GM18861 (cell line): ENCODE results near the gene SH3GLB1.
"Not testable (repeated sequence)": the region's sequence is repeated elsewhere in the genome, so short reads cannot be mapped to it uniquely, and the experiment has no call there.

Source experiments
- ATAC-seq: cut with Tn5 transposase; IDR thresholded peaks from one replicate; pipeline ENCODE4 v1.9.1; 2021; ENCODE audit not compliant: unreplicated experiment

Gene SH3GLB1

DNA sequence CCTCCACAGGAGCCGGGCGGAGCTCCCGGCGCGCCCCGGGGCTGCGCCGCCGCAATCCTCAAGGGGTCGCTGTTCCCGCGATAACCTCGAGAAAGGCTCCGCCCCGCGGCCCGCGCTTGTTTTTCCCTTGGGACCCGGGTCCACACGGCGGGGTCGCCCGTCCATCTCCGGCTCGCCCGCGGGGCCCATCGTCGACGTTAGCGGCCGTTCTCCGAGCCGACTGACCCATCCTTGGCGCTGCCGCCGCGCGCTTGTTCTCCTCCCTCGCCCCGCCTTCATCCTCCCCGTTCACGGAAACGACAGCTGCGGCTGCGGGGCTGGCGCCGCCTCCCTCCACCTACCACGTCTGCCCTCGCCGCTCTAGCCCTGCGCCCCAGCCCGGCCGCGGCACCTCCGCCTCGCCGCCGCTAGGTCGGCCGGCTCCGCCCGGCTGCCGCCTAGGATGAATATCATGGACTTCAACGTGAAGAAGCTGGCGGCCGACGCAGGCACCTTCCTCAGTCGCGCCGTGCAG is at the start of gene SH3GLB1:
Gene SH3GLB1, plus strand, starts transcription at position 119 of the 514 bp plus-strand sequence. Its CDS starts 324 bp downstream, at position 443.
- peak; percentile 77 for ATAC-seq

DNA sequence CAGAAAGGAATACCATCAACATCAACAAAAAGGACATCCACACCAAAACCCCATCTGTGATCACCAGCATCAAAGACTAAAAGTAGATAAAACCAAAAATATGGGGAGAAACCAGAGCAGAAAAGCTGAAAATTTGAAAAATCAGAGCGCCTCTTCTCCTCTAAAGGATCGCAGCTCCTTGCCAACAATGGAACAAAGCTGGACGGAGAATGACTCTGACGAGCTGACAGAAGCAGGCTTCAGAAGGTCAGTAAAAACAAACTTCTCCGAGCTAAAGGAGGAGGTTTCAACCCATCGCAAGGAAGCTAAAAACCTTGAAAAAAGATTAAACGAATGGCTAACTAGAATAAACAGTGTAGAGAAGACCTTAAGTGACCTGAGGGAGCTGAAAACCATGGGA is 46.0 kb upstream of the SH3GLB1 start:
- ATAC-seq = not testable (repeated sequence)

DNA sequence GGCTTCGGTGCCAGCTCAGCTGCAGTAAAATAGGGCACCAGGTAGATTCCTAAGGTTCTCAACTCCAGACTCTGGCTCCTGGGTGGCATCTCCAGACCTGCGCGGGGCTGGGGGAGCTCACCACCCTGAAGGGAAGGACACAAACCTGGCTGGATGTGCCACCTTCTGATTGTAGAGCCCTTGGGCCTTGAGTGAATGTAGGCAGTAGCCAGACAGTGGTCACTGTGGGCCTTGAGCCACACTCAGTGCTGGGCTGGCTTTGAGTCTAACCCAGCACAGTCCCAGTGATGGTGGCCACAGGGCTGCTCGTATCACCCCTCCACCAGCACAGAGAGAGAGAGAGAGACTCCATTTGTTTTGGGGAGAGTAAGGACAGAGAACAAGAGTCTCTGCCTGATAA is 38.0 kb upstream of the SH3GLB1 start:
- ATAC-seq = no peak

DNA sequence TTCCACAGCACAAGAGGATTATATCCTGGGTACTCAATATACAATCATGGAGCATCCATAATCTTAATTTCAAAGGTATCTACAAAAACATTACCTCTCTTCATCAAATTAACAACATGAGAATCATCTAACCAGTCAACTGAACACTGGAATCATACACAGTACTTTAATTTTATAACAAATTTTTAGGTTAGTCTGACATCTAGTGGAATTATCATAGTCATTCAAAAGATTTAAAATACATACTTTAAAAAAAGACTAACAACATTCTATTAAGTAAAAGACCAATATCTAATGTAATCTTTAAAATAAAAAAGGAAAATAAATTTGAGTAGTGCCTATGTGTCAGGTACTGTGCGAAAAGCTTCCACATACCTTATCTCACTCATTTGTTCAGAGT is 16.8 kb upstream of the SH3GLB1 start:
- no peak for ATAC-seq

- ATAC-seq = no peak
Measured at GRCh38 chr1:86692641-86693040, 11.7 kb upstream of the SH3GLB1 start.

- ATAC-seq = no peak
Measured at GRCh38 chr1:86695400-86695799, 9.0 kb upstream of the SH3GLB1 start.

DNA sequence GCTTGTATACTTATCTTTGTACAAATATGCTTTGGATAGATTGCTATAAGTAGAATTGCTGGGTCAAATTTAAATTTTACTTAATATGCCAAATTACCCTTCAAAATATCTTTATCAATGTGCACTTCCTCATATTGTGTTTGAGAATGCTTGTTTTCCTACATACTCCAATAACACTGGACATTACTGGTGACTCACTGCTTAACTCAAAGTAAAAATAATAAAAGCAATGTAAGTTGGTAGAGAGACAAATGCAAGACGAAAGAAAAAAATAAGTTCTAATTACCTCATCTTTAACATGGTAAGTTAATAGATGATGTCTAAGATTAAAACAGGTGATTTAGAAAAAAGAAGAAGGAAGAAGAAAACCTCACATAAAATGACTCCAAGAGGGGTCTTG is 7.9 kb upstream of the SH3GLB1 start:
- ATAC-seq = no peak

- ATAC-seq = no peak
Measured at GRCh38 chr1:86699186-86699585, 5.2 kb upstream of the SH3GLB1 start.

DNA sequence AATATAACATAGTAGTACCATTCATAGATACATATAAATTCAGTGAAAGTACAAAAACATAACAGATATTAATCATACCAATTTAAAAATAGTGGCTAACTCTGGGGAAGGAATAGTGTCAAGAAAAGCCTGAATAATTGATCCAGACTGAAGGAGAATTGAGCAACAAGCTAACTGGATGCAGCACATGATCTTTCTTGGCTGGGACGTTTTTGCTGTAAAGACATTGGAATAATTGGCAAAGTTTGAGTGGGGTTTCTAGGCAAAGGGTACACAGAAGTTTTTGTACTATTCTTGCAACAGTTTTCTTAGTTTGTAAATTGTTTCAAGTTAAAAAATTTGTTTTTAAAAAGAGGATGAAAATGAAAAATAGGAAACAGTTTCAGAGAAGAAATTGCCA is 2.6 kb upstream of the SH3GLB1 start:
- no peak for ATAC-seq

- not testable (repeated sequence) for ATAC-seq
Measured at GRCh38 chr1:86702954-86703494, 1.4 kb upstream of the SH3GLB1 start.

DNA sequence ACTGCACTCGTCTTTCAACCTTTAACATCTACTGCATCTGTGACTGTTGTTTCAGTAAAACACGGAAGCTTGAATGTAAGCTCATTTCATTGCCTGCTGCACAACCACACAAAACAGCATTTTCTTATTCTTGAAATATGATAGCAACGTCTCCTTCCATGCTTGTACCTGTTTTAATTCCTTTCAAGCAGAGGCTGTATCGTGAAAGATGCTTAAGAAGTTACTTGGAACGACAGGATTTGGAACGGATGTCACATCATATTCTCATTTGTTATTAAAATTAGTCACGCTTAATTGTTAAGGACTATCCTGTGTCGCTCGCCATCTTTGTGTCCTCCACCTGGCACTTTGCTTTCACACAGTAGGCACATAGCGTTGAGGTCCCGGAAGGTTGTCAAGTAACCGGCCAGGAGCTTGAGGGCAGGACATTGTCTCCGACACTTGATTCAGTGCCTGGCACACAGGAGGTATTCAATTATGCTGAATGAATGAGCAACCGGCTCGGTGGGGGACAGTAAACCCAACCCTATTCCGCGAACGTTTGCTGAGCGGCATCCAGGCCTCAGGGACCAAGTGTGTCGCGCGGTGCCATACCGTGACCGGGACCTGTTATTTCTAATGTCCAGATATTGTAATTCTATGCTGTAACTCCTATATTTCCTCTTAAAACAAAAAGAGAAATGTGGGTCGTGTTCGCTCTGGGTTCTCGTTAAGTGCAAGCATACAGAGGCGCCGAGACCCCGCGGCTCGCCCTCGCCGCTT is 499 bp upstream of the SH3GLB1 start:
- ATAC-seq = peak; percentile 25

DNA sequence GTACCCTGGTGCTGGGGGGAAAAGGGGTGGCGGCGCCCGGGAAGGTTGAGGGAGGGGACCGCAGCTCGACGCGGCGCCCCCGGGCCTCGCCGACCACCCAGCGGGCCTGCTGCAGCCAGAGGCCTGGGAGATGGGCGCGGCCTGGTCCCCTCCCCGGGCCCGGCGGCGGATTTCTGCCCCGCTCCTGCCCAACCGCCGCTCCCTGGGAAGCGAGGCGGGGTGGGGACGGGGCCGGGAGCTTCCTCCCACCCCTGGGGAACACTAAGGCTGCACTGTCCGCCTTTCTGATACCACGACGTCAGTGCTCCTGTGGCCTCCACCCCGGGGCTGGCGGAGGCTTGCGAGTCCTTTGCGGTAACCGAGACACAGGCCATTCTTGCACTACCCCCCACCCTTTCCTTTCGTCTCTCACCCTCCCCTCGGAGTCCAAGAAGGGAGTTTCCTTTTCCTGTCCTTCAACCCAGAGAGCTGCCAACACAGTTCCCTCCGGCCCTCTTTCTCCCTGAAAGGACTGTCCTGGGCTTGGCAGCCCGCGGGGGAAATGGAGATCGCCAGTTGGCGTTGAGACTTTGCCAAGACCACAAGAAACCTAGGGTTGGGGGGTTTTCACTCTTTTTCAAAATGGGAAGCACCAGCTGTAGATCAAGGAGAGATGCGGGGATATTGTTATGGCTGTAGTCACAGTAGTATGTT is 742 bp downstream of the SH3GLB1 start:
- peak; percentile 22 for ATAC-seq

GRCh38 chr1:86705665-86705985 is 1.2 kb downstream of the SH3GLB1 start:
- ATAC-seq = no peak

- ATAC-seq = no peak
Measured at GRCh38 chr1:86706018-86706635, 1.8 kb downstream of the SH3GLB1 start.

GRCh38 chr1:86708920-86709319 is 4.5 kb downstream of the SH3GLB1 start:
- no peak for ATAC-seq

- ATAC-seq = no peak
Measured at GRCh38 chr1:86712088-86712860, 7.9 kb downstream of the SH3GLB1 start.

- no peak for ATAC-seq
Measured at GRCh38 chr1:86713477-86713876, 9.1 kb downstream of the SH3GLB1 start.

- ATAC-seq = no peak
Measured at GRCh38 chr1:86714159-86714558, 9.8 kb downstream of the SH3GLB1 start.

DNA sequence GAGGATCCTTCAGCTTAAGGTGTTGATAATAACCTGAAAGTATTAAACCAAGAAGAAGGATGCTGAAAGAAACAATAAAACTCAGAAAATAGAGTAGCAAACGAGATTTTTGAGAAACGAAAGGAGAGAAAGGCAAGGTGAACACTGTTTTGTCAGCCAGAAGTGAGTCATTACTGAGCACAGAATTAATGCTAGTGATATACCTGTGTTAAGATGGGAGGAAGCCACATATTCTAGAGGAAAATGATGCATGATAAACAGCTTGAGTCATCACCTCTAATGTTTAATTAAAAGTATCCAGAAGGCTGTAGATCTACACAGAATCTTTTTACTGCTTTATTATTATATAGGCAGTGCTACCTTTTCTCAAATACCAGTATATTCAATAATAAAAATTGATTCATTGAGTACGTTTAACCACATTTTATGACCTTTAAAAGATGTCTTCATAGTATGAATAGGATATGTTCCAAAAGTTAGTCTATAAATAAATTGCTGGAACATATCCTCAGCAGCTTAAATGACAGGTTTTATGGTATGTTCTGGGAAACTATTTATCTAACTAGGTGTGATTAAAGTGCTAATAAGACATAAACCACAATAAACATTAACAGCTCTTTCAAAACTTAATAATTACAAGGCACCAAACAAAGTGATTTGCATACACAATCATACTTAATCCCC is 10.3 kb downstream of the SH3GLB1 start:
- ATAC-seq = no peak

DNA sequence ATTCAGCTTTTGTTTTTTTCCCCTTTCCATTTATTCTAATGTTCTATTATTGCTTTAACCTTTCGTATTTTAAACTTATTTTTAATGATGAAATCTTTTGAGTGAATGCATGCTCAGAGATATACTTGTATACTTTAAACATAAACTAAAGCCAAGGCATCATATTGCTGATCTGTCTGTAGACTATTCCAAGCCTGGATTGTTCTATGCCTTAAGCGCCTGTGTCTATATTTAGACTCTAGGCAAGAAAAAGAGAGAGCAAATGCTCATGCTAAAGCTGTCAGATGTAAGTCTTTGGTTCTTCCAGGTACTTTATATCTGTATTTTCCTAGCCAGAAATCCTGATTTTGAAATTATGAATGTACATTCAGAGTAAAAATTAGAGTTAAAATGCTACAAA is 14.4 kb downstream of the SH3GLB1 start:
- ATAC-seq = no peak
